CD14-positive monocyte (primary cell): ENCODE measurements around the gene SMPD3. TPM values are rescaled to one million over a fixed set of nuclear protein-coding genes. Genes with fewer than 3 reads are reported as not detected.

Experiments used
- DNase-seq, 3 donors: peaks; one replicate each; pipeline ENCODE4 v3.0.0-alpha.2; 2011 to 2022
- H2AFZ ChIP-seq: 2 replicates; pipeline ENCODE4 v1.6.0; 2012; ENCODE audit warnings: mild to moderate bottlenecking, low read depth, low read length, inconsistent platforms; ENCODE audit not compliant: insufficient read depth, poor library complexity, severe bottlenecking
- H3K27ac ChIP-seq, 2 donors: 1 replicate in 1 of 2; 2 replicates in 1 of 2; pipeline ENCODE4 v1.5.1; 2012 to 2013; ENCODE audit warnings: low read length in 2 of 2, control low read depth in 1 of 2, inconsistent platforms in 1 of 2, low read depth in 1 of 2, mild to moderate bottlenecking in 1 of 2
- H3K27me3 ChIP-seq, 2 donors: one replicate each; pipeline versions ENCODE4 v1.6.0 to v1.6.1; 2011 to 2013; ENCODE audit warnings: low read length in 2 of 2; ENCODE audit not compliant: control insufficient read depth in 2 of 2, insufficient read depth in 2 of 2
- H3K36me3 ChIP-seq, 2 donors: replicated peaks in 1 of 2; 1 replicate in 1 of 2; 2 replicates in 1 of 2; pipeline versions ENCODE4 v1.5.1 to v1.6.1; 2012 to 2013; ENCODE audit warnings: low read length in 2 of 2, control low read depth in 1 of 2, inconsistent platforms in 1 of 2, mild to moderate bottlenecking in 1 of 2; ENCODE audit not compliant: insufficient read depth in 2 of 2, control insufficient read depth in 1 of 2
- H3K4me1 ChIP-seq, 2 donors: 1 replicate in 1 of 2; 2 replicates in 1 of 2; pipeline versions ENCODE4 v1.5.1 to v1.6.1; 2012 to 2013; ENCODE audit warnings: low read length in 2 of 2, control low read depth in 1 of 2, inconsistent platforms in 1 of 2, mild to moderate bottlenecking in 1 of 2, moderate library complexity in 1 of 2; ENCODE audit not compliant: insufficient read depth in 2 of 2, control insufficient read depth in 1 of 2
- H3K4me2 ChIP-seq: replicated peaks from 2 replicates; pipeline ENCODE3; 2012; ENCODE audit warnings: low read length, moderate library complexity, mild to moderate bottlenecking; ENCODE audit not compliant: poor library complexity, severe bottlenecking; ENCODE audit errors: extremely low read depth
- H3K4me3 ChIP-seq, 3 experiments: fragments of 200-600 bp in 1 of 3; sonication (generic) in 1 of 3; replicated peaks in 1 of 3; 1 replicate in 2 of 3; 2 replicates in 1 of 3; pipeline ENCODE4 v1.5.1; 2011 to 2013; ENCODE audit warnings: low read length in 3 of 3, mild to moderate bottlenecking in 3 of 3, control low read depth in 2 of 3, low read depth in 2 of 3, inconsistent platforms in 1 of 3, moderate library complexity in 1 of 3
- H3K79me2 ChIP-seq: 2 replicates; pipeline ENCODE4 v1.6.0; 2012; ENCODE audit warnings: mild to moderate bottlenecking, control low read depth, inconsistent platforms, low read length, moderate library complexity; ENCODE audit not compliant: insufficient read depth
- H3K9ac ChIP-seq: 2 replicates; pipeline ENCODE4 v1.6.0; 2017; ENCODE audit warnings: low read length, mild to moderate bottlenecking; ENCODE audit not compliant: insufficient read depth, poor library complexity, severe bottlenecking
- H3K9me3 ChIP-seq, 2 donors: replicated peaks in 1 of 2; 1 replicate in 1 of 2; 2 replicates in 1 of 2; pipeline versions ENCODE4 v1.5.1 to v1.6.1; 2012 to 2013; ENCODE audit warnings: low read length in 2 of 2, control low read depth in 1 of 2; ENCODE audit not compliant: control insufficient read depth in 1 of 2, insufficient read depth in 1 of 2
- H4K20me1 ChIP-seq: 2 replicates; pipeline ENCODE4 v1.6.0; 2012; ENCODE audit warnings: mild to moderate bottlenecking, low read length, control low read depth, moderate library complexity; ENCODE audit not compliant: insufficient read depth
- H3K27ac Mint-ChIP-seq, 7 donors: one replicate each; pipeline ENCODE4 v1.8.0; 2020; ENCODE audit warnings: mild to moderate bottlenecking in 7 of 7, mixed read lengths in 7 of 7, moderate library complexity in 6 of 7, inconsistent platforms in 2 of 7
- H3K27me3 Mint-ChIP-seq, 3 donors: one replicate each; pipeline ENCODE4 v1.8.0; 2021 to 2022; ENCODE audit warnings: low read depth in 3 of 3, mild to moderate bottlenecking in 3 of 3, mixed read lengths in 3 of 3, moderate library complexity in 3 of 3, inconsistent platforms in 1 of 3
- H3K36me3 Mint-ChIP-seq, 2 donors: one replicate each; pipeline ENCODE4 v1.8.0; 2020; ENCODE audit warnings: mixed read lengths in 2 of 2, inconsistent platforms in 1 of 2, mild to moderate bottlenecking in 1 of 2
- H3K4me1 Mint-ChIP-seq: one replicate; pipeline ENCODE4 v1.8.0; 2020; ENCODE audit warnings: mild to moderate bottlenecking, mixed read lengths
- H3K4me3 Mint-ChIP-seq, 2 donors: one replicate each; pipeline ENCODE4 v1.8.0; 2020; ENCODE audit warnings: mild to moderate bottlenecking in 2 of 2, mixed read lengths in 2 of 2, moderate library complexity in 1 of 2
- H3K9me3 Mint-ChIP-seq, 7 donors: one replicate each; pipeline ENCODE4 v1.8.0; 2020 to 2022; ENCODE audit warnings: mixed read lengths in 7 of 7, mild to moderate bottlenecking in 6 of 7, moderate library complexity in 6 of 7, inconsistent platforms in 2 of 7
- CTCF ChIP-seq: fragments of 200-600 bp; IDR thresholded peaks from one replicate; pipeline ENCODE4 v1.8.0; 2022; ENCODE audit warnings: antibody characterized with exemption, mild to moderate bottlenecking
- WGBS: methylation state at CpG from one replicate; pipeline ENCODE4 v1.1.5; 2013; ENCODE audit warnings: missing lambda C conversion rate; ENCODE audit not compliant: insufficient coverage; 5-methylcytosine and 5-hydroxymethylcytosine counted together
- intact Hi-C, 2 donors: fragments of 100-400 bp; cut with micrococcal nuclease; formaldehyde crosslinking; loops; one replicate each; pipeline versions ENCODE4 v1.15.0 to v1.15.1; 2023
- polyA plus RNA-seq, 3 donors: library from polyadenylated mRNA; depleted of rRNA in 1 of 3; unstranded in 2 of 3; stranded (reverse) in 1 of 3; fragments of 300-500 nt in 2 of 3; fragments of >200 nt in 1 of 3; fragmentation: Illumina TruSeq in 2 of 3; gene quantifications; 1 replicate in 2 of 3; 2 replicates in 1 of 3; pipeline ENCODE4 v1.2.3, GENCODE V29; 2012 to 2021

SMPD3 gene
- polyA plus RNA-seq, 3 donors, result 0.40 to 1.1 (median 0.51) TPM

- intact Hi-C loops, result no loop called here
- no peak overlapping the region for H3K27ac ChIP-seq
- Mint-ChIP-seq H3K4me3 (no peak overlapping the region), H3K36me3 (no peaks in the 10 kb centered on the region), H3K27ac (no peak overlapping the region), H3K27me3 (peaks cover 5 to 25% (median 7%) of the 10 kb centered on the region in 3 donors), H3K4me1 (peaks cover 13% of the 10 kb centered on the region), H3K9me3 (peaks cover 0 to 4% (median 0%) of the 10 kb centered on the region in 7 donors)
- no peak for TF ChIP-seq CTCF
- WGBS, result 77% methylated on average over 12 of the region's 13 CpGs
- no peak for DNase-seq
- H3K9me3 ChIP-seq, result no peaks in the 10 kb centered on the region
- no peaks in the 10 kb centered on the region for H4K20me1 ChIP-seq
- H3K4me2 ChIP-seq, result no peak overlapping the region
- peaks cover 0 to 2% of the 10 kb centered on the region in 2 donors for H3K27me3 ChIP-seq
- no peaks in the 10 kb centered on the region for H3K79me2 ChIP-seq
- H3K4me1 ChIP-seq, result no peaks in the 10 kb centered on the region
- no peak overlapping the region for H2AFZ ChIP-seq
- no peak overlapping the region for H3K9ac ChIP-seq
- no peaks in the 10 kb centered on the region for H3K36me3 ChIP-seq
- no peak overlapping the region for H3K4me3 ChIP-seq
These were observed 69.6 kb downstream of the SMPD3 start for GRCh38 chr16:68378436-68379415.

- Mint-ChIP-seq H3K27me3 (peaks cover 5 to 25% (median 7%) of the 10 kb centered on the region in 3 donors), H3K27ac (no peak overlapping the region), H3K9me3 (peaks cover 0 to 4% (median 0%) of the 10 kb centered on the region in 7 donors), H3K36me3 (no peaks in the 10 kb centered on the region), H3K4me1 (peaks cover 12% of the 10 kb centered on the region), H3K4me3 (no peak overlapping the region)
- DNase-seq, result no peak
- Histone ChIP-seq H2AFZ (no peak overlapping the region), H3K4me2 (no peak overlapping the region), H3K4me3 (no peak overlapping the region), H3K4me1 (no peaks in the 10 kb centered on the region), H3K27me3 (peaks cover 0 to 2% of the 10 kb centered on the region in 2 donors), H3K79me2 (no peaks in the 10 kb centered on the region), H3K27ac (no peak overlapping the region), H3K9me3 (no peaks in the 10 kb centered on the region), H3K36me3 (no peaks in the 10 kb centered on the region), H3K9ac (no peak overlapping the region), H4K20me1 (no peaks in the 10 kb centered on the region)
- intact Hi-C loops, result no loop called here
- no peak for TF ChIP-seq CTCF
- 82% methylated on average over 7 of the region's 11 CpGs for WGBS
These were observed 70.5 kb downstream of the SMPD3 start for GRCh38 chr16:68377667-68378393.
